ENCODE data around the gene IER3IP1. TPM values are rescaled to one million over a fixed set of nuclear protein-coding genes. Genes with fewer than 3 reads are reported as not detected.

The IER3IP1 gene
- total RNA-seq, 2 donors from 2014 or later: 10.5 to 14.5 TPM

GRCh38 chr18:47143899-47144485 is 32.2 kb downstream of the IER3IP1 start:
- no peak overlapping the region for H3K4me3 ChIP-seq
- no peak for TF ChIP-seq CTCF (IDR thresholded peaks at IDR 0.05)
- H3K27me3 ChIP-seq: no peaks in the 10 kb centered on the region
- no peaks in the 10 kb centered on the region for H3K9me3 ChIP-seq
- DNase-seq: no peak
- no peaks in the 10 kb centered on the region for H3K36me3 ChIP-seq
- intact Hi-C loops (cut with DNase I): no loop called here
- no peak overlapping the region for H3K27ac ChIP-seq
- no peak overlapping the region for H3K9ac ChIP-seq (ENCODE audit: low read depth in 2 of 2, low read length in 2 of 2)
- no peaks in the 10 kb centered on the region for H3K4me1 ChIP-seq

- Histone ChIP-seq H3K4me3 (no peak overlapping the region), H3K36me3 (no peaks in the 10 kb centered on the region), H3K9me3 (no peaks in the 10 kb centered on the region), H3K4me1 (no peaks in the 10 kb centered on the region), H3K27me3 (no peaks in the 10 kb centered on the region), H3K27ac (no peak overlapping the region), H3K9ac (ENCODE audit: low read depth in 2 of 2, low read length in 2 of 2) (no peak overlapping the region)
- no peak for DNase-seq
- no peak for TF ChIP-seq CTCF (IDR thresholded peaks at IDR 0.05)
- intact Hi-C loops (cut with DNase I): no loop called here
Observed at GRCh38 chr18:47143153-47143552, 33.0 kb downstream of the IER3IP1 start.

GRCh38 chr18:47141289-47141688 is 34.9 kb downstream of the IER3IP1 start:
- no peaks in the 10 kb centered on the region for H3K27me3 ChIP-seq
- no peak overlapping the region for H3K9ac ChIP-seq (ENCODE audit: low read depth in 2 of 2, low read length in 2 of 2)
- H3K4me3 ChIP-seq: no peak overlapping the region
- intact Hi-C loops (cut with DNase I): no loop called here
- no peak for TF ChIP-seq CTCF (IDR thresholded peaks at IDR 0.05)
- no peaks in the 10 kb centered on the region for H3K4me1 ChIP-seq
- no peak overlapping the region for H3K27ac ChIP-seq
- H3K9me3 ChIP-seq: no peaks in the 10 kb centered on the region
- DNase-seq: no peak
- no peaks in the 10 kb centered on the region for H3K36me3 ChIP-seq

GRCh38 chr18:47121146-47121545 is 55.0 kb downstream of the IER3IP1 start:
- no peak overlapping the region for H3K9ac ChIP-seq (ENCODE audit: low read depth in 2 of 2, low read length in 2 of 2)
- no peaks in the 10 kb centered on the region for H3K36me3 ChIP-seq
- no peaks in the 10 kb centered on the region for H3K9me3 ChIP-seq
- H3K4me1 ChIP-seq: no peaks in the 10 kb centered on the region
- H3K27ac ChIP-seq: no peak overlapping the region
- H3K4me3 ChIP-seq: no peak overlapping the region
- no peak for DNase-seq
- no peaks in the 10 kb centered on the region for H3K27me3 ChIP-seq
- intact Hi-C loops (cut with DNase I): no loop called here
- TF ChIP-seq CTCF (IDR thresholded peaks at IDR 0.05): no peak

GRCh38 chr18:47120428-47120827 is 55.7 kb downstream of the IER3IP1 start:
- H3K27me3 ChIP-seq: no peaks in the 10 kb centered on the region
- no peak overlapping the region for H3K4me3 ChIP-seq
- no peaks in the 10 kb centered on the region for H3K36me3 ChIP-seq
- TF ChIP-seq CTCF (IDR thresholded peaks at IDR 0.05): no peak
- H3K9me3 ChIP-seq: no peaks in the 10 kb centered on the region
- DNase-seq: no peak
- no peak overlapping the region for H3K9ac ChIP-seq (ENCODE audit: low read depth in 2 of 2, low read length in 2 of 2)
- no peaks in the 10 kb centered on the region for H3K4me1 ChIP-seq
- intact Hi-C loops (cut with DNase I): no loop called here
- H3K27ac ChIP-seq: no peak overlapping the region

Measured in colonic mucosa (tissue), 4 donors.